Neural cell (in vitro differentiated cells): Measurements from ENCODE around the gene CDO1.

Experiments used
- CTCF ChIP-seq: fragments of 450-650 bp; IDR thresholded peaks from 2 replicates; pipeline ENCODE4 v1.5.1; 2014; ENCODE audit warnings: antibody characterized with exemption, mild to moderate bottlenecking, moderate library complexity; ENCODE audit not compliant: poor library complexity, severe bottlenecking
- REST ChIP-seq: IDR thresholded peaks from 2 replicates; pipeline ENCODE4 v1.6.1; 2012; ENCODE audit warnings: borderline replicate concordance
- SMC3 ChIP-seq: fragments of 450-650 bp; conservative IDR thresholded peaks from 2 replicates; pipeline ENCODE4 v1.6.1; 2014; ENCODE audit warnings: antibody characterized with exemption, mild to moderate bottlenecking, moderate library complexity; ENCODE audit not compliant: poor library complexity

DNA sequence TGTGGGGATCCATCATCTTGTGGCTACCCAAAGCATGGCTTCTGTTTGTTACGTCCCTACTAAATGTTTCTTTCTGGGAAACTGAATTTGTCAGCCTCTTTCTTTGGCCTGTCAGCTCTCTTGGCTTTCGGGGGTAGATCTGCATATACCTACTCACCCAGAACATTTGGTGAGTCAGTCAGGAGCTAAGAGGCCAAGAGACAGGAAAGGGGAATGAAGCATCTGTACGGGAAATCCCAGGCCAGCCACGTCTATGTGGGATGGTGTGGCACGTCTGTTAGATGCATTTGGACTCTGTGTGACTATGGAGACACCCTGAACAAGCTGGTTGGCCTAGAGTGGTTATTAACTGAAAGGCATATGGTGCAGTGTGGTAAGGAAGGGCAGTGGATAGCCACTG lies 58.1 kb downstream of the CDO1 start:
- no peak for TF ChIP-seq SMC3
- TF ChIP-seq CTCF: no peak
- no peak for TF ChIP-seq REST
